GM13976 (cell line): ENCODE data around the gene SIAE.

Experiments used
- DNase-seq: peaks from one replicate; pipeline ENCODE4 v3.0.0; 2012; ENCODE audit warnings: low spot score
- CTCF ChIP-seq: IDR thresholded peaks from 2 replicates; pipeline ENCODE4 v1.5.1; 2012; ENCODE audit warnings: borderline replicate concordance, mild to moderate bottlenecking; ENCODE audit not compliant: insufficient read depth; ENCODE audit errors: extremely low read depth, missing control alignments, control extremely low read depth
- in situ Hi-C: fragments of 300-500 bp; cut with MboI; formaldehyde crosslinking; loops from one replicate; pipeline ENCODE4 v1.12.0; 2022; ENCODE audit warnings: low sequenced_read_pairs, mixed read lengths, inconsistent platforms; ENCODE audit not compliant: unreplicated experiment

The SIAE gene

DNA sequence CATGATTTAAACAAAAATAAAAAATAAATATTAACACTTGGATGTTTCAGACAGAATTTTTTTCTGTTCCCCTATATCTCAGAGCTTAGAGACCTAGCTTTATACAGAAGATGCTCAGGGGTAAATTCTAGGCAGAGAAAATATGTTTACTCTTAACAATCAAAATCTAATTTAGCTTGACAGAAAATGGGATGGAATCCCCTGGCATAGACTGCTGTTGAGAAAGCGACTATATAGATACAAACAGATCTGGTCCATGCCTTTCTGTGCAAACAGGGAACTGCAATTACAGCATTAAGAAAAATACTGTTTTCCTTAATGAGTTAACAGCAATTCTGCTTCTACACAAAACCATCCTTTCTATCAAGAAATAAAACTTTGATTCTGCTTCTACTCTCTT, 14.6 kb downstream of the SIAE start:
- in situ Hi-C loops = no loop called here
- DNase-seq = no peak
- TF ChIP-seq CTCF = no peak

- TF ChIP-seq CTCF = no peak
- DNase-seq = no peak
- in situ Hi-C loops = no loop called here
Measured at GRCh38 chr11:124658501-124658900, 15.0 kb downstream of the SIAE start.

DNA sequence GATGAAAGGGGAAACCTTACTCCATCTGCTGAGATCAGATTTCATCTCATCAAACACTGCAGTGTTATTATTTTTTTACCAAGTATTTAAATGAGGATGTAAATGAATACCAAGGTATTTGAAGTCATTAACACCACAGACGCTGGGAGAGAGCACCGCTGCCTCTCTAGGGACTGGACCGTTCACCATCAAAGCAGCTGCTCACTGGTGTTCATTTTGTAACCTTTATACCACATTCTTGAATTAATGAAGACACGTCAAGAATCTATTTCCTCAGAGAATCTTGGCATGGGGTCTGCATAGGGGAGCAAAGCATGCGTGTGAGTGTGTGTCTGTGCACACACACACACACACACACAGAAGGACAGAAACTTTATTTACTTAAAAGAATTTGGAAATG, 15.6 kb downstream of the SIAE start:
- DNase-seq = no peak
- in situ Hi-C loops = no loop called here
- no peak for TF ChIP-seq CTCF

DNA sequence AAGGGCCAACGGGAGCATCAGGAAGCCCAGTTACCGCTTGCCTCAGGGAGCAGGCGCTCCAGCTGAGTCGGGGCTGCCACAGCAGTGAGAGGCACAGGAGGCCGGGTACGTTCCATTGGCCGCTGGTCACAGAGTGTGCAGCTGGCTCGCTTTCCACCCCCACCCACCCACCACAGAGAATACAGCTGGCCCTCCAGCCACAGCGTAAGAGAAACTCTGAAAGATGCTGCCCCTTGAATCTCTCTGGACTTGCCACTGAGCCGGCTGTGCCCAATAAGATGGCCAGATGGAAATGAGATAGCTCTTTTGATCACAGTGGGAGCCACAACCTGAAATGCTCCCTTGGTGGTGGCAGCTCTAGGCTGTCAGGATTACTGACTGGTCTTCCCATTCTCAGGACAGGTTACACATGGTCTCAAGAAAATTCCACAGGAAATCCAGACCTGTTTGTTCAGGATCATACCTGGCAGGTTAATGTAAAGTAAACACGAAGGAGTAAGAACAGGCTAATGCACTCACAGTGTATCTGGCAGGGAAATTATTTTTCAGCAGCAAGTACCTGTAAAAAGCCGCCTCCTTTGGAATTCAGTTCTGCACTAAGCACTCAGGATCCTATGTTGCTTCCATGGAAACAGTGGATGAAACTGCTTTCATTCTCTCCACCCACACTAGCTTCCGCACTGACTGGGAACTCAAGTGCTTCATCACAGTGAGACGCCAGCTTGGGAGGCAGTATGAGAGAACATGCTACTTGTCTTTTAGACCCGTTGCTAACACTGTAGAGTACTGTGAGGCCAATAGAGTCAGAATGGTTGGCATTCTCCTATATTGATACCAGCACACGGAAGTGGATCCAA, 16.5 kb downstream of the SIAE start:
- in situ Hi-C loops = no loop called here
- no peak for DNase-seq

DNA sequence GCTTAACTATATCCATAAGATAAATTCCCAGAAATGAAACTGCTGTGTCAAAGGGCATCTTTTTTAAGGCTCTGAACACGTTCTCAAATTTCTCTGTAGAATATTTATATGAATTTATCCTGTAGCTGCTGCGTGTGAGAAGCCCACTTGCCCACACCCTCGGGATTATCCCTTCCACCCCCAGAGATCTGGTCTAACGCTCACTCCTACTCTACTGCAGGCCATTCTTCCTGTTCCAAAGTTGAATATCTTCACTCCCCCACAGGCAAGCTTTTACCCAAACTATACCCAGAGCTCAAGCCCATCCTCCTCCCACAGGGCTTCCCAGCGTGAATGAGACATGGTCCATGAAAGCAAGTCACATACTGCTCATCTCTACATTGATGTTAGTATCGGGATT, 24.9 kb downstream of the SIAE start:
- no peak for DNase-seq
- in situ Hi-C loops = loop anchor here (10.0 kb wide), 1 partner anchor 206 kb away; no protein-coding TSS in a partner anchor
- TF ChIP-seq CTCF = no peak

More for the DNA sequence above, 16.5 kb downstream of the SIAE start:
- no peak for TF ChIP-seq CTCF

GRCh38 chr11:124646148-124646547, 27.4 kb downstream of the SIAE start:
- in situ Hi-C loops = loop anchor here (10.0 kb wide), 1 partner anchor 209 kb away; no protein-coding TSS in a partner anchor
- TF ChIP-seq CTCF = no peak
- no peak for DNase-seq
